Skin epidermis (tissue), 12 donors: ENCODE data around the gene IQCF2.
"Not testable (repeated sequence)": the region's sequence is repeated elsewhere in the genome, so short reads cannot be mapped to it uniquely, and the experiment has no call there.

ENCODE experiments used
- H3K27ac ChIP-seq, 21 experiments: fragments of 200-600 bp; sonication (generic) in 11 of 21; one replicate each; pipeline ENCODE4 v1.5.0; 2020; ENCODE audit warnings: mild to moderate bottlenecking in 3 of 21, inconsistent platforms in 2 of 21, moderate library complexity in 2 of 21
- H3K4me3 ChIP-seq, 7 experiments: fragments of 200-600 bp; sonication (generic) in 2 of 7; one replicate each; pipeline ENCODE4 v1.5.0; 2020; ENCODE audit warnings: inconsistent platforms in 2 of 7, mild to moderate bottlenecking in 2 of 7, moderate library complexity in 1 of 7

Gene IQCF2

GRCh38 chr3:51860703-51861665 lies at the start of gene IQCF2:
TSS of gene IQCF2 (plus strand) at chr3:51861615. CDS start at chr3:51861667, 52 bp downstream.
- Histone ChIP-seq H3K4me3 (no peak within 1 kb of the TSS), H3K27ac (no peak within 1 kb of the TSS)

- Histone ChIP-seq H3K27ac (no peak overlapping the region), H3K4me3 (no peak overlapping the region)
Measured at GRCh38 chr3:51813539-51813938, 47.9 kb upstream of the IQCF2 start.

GRCh38 chr3:51814034-51814433 lies 47.4 kb upstream of the IQCF2 start:
- Histone ChIP-seq H3K27ac (no peak overlapping the region), H3K4me3 (no peak overlapping the region)

GRCh38 chr3:51815614-51816013 lies 45.8 kb upstream of the IQCF2 start:
- no peak overlapping the region for H3K27ac ChIP-seq
- no peak overlapping the region for H3K4me3 ChIP-seq

GRCh38 chr3:51816723-51817122 lies 44.7 kb upstream of the IQCF2 start:
- Histone ChIP-seq H3K4me3 (no peak overlapping the region), H3K27ac (no peak overlapping the region)

- Histone ChIP-seq H3K4me3 (no peak overlapping the region), H3K27ac (no peak overlapping the region)
Measured at GRCh38 chr3:51817375-51817774, 44.0 kb upstream of the IQCF2 start.

- Histone ChIP-seq H3K4me3 (no peak overlapping the region), H3K27ac (no peak overlapping the region)
Measured at GRCh38 chr3:51819151-51819550, 42.3 kb upstream of the IQCF2 start.

- H3K4me3 ChIP-seq = no peak overlapping the region
- H3K27ac ChIP-seq = no peak overlapping the region
Measured at GRCh38 chr3:51819709-51820406, 41.6 kb upstream of the IQCF2 start.

- H3K4me3 ChIP-seq = no peak overlapping the region
Measured at GRCh38 chr3:51828297-51828696, 33.1 kb upstream of the IQCF2 start.

GRCh38 chr3:51830345-51830744 lies 31.1 kb upstream of the IQCF2 start:
- Histone ChIP-seq H3K27ac (no peak overlapping the region), H3K4me3 (no peak overlapping the region)

More at GRCh38 chr3:51828297-51828696, 33.1 kb upstream of the IQCF2 start:
- no peak overlapping the region for H3K27ac ChIP-seq

GRCh38 chr3:51830836-51831385 lies 30.5 kb upstream of the IQCF2 start:
- no peak overlapping the region for H3K4me3 ChIP-seq
- H3K27ac ChIP-seq = no peak overlapping the region

GRCh38 chr3:51836606-51837005 lies 24.8 kb upstream of the IQCF2 start:
- H3K4me3 ChIP-seq = no peak overlapping the region
- H3K27ac ChIP-seq = no peak overlapping the region

- Histone ChIP-seq H3K27ac (no peak overlapping the region), H3K4me3 (no peak overlapping the region)
Measured at GRCh38 chr3:51845129-51845528, 16.3 kb upstream of the IQCF2 start.

GRCh38 chr3:51855411-51855810 lies 6.0 kb upstream of the IQCF2 start:
- H3K4me3 ChIP-seq, H3K27ac ChIP-seq: not testable (repeated sequence)

GRCh38 chr3:51862886-51863285 lies 1.5 kb downstream of the IQCF2 start:
- Histone ChIP-seq H3K4me3 (no peak overlapping the region), H3K27ac (no peak overlapping the region)

- H3K4me3 ChIP-seq, H3K27ac ChIP-seq: not testable (repeated sequence)
Measured at GRCh38 chr3:51868896-51869295, 7.5 kb downstream of the IQCF2 start.

- no peak overlapping the region for H3K27ac ChIP-seq
- H3K4me3 ChIP-seq = no peak overlapping the region
Measured at GRCh38 chr3:51869304-51869703, 7.9 kb downstream of the IQCF2 start.

GRCh38 chr3:51873253-51873766 lies 11.9 kb downstream of the IQCF2 start:
- no peak overlapping the region for H3K27ac ChIP-seq
- H3K4me3 ChIP-seq = no peak overlapping the region

GRCh38 chr3:51873876-51874275 lies 12.5 kb downstream of the IQCF2 start:
- H3K4me3 ChIP-seq = no peak overlapping the region
- H3K27ac ChIP-seq = no peak overlapping the region

GRCh38 chr3:51874411-51874810 lies 13.0 kb downstream of the IQCF2 start:
- no peak overlapping the region for H3K4me3 ChIP-seq
- H3K27ac ChIP-seq = no peak overlapping the region
